ENCODE data around the gene CELA2B.

DNA sequence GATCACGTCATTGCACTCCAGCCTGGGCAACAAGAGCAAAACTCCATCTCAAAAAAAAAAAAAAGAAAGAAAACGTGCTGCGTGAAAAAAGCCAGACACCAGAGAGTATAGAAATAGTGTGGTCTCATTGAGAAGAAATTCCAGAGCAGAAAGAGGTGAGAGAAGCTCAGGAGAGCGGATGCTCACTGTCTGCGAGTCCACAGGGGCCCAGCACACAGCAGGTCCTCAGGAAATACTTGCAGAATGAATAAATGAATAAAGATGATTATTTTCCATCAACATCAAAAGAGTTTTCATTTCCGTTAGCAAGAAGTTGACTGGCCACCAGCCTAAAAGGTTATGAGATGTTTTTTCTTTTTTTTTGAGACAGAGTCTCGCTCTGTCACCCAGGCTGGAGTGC is 33.7 kb downstream of the CELA2B start:
- no peak for TF ChIP-seq POLR2A (IDR thresholded peaks at IDR 0.05)
- TF ChIP-seq, protein P1, sequence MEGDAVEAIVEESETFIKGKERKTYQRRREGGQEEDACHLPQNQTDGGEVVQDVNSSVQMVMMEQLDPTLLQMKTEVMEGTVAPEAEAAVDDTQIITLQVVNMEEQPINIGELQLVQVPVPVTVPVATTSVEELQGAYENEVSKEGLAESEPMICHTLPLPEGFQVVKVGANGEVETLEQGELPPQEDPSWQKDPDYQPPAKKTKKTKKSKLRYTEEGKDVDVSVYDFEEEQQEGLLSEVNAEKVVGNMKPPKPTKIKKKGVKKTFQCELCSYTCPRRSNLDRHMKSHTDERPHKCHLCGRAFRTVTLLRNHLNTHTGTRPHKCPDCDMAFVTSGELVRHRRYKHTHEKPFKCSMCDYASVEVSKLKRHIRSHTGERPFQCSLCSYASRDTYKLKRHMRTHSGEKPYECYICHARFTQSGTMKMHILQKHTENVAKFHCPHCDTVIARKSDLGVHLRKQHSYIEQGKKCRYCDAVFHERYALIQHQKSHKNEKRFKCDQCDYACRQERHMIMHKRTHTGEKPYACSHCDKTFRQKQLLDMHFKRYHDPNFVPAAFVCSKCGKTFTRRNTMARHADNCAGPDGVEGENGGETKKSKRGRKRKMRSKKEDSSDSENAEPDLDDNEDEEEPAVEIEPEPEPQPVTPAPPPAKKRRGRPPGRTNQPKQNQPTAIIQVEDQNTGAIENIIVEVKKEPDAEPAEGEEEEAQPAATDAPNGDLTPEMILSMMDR (IDR thresholded peaks at IDR 0.05): no peak
